ENCODE measurements around the gene PDE10A.
"Not testable (repeated sequence)": the region's sequence is repeated elsewhere in the genome, so short reads cannot be mapped to it uniquely, and the experiment has no call there.

PDE10A gene

DNA sequence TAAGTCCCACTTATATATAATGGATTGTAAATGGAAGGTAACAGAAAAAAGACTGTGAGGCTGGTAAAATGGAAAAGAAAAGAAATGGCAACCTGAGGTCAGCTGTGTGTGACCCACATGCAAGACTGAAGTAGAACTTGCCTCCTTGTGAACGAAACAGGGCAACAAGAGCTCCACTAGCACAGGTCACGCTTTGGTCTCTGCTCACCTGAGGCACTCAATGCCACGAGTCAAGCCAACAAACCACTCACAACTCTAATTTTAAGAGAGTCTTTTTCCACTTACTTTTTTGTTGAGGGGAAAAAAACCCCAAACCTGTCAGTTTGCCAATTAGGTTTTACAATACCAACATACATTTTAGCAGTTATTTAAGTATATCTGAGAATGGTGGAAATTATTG is 65.2 kb downstream of the PDE10A start:
- no peak overlapping the region for H3K4me3 ChIP-seq (ENCODE audit: low read depth, low read length)
- DNase-seq (ENCODE audit: low read depth) = no peak
- TF ChIP-seq, protein P1, sequence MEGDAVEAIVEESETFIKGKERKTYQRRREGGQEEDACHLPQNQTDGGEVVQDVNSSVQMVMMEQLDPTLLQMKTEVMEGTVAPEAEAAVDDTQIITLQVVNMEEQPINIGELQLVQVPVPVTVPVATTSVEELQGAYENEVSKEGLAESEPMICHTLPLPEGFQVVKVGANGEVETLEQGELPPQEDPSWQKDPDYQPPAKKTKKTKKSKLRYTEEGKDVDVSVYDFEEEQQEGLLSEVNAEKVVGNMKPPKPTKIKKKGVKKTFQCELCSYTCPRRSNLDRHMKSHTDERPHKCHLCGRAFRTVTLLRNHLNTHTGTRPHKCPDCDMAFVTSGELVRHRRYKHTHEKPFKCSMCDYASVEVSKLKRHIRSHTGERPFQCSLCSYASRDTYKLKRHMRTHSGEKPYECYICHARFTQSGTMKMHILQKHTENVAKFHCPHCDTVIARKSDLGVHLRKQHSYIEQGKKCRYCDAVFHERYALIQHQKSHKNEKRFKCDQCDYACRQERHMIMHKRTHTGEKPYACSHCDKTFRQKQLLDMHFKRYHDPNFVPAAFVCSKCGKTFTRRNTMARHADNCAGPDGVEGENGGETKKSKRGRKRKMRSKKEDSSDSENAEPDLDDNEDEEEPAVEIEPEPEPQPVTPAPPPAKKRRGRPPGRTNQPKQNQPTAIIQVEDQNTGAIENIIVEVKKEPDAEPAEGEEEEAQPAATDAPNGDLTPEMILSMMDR (IDR thresholded peaks at IDR 0.05; ENCODE audit: control insufficient read depth, extremely low read depth, insufficient read depth) = no peak

DNA sequence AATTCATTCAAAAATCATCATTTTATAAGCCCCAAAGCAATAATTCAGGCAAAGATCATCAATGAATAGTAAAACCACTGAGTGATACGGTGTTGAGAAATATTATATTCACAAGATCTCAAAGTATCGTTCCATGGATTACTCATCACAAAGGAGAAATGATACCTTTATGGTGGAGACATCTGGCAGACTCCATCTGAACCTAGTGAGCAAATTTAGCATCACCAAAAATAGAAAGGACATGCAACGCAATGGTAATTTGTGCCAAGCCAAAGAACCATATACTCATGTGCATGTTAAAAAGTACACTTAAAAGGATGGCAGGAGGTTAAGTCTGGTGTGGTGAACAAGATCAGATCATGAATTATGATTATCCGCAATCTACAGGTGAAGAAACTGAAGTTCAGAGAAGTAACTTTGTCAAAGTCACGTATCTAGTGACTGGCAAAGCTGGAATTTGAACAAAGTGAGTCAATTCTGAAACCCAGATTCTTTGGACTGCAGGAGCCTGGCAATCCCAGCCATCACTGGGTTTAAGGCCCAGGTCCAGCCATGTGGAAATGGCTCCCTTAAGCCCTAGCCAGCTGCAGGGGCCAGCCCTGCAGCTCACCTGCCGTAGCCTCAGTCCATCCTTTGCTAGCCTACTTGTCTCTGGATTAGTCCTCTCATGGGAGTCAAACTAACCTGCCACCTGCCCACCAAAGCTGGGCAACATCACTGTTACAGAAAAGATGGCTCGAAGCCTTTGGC is 68.3 kb downstream of the PDE10A start:
- DNase-seq (ENCODE audit: low read depth) = no peak
- TF ChIP-seq, protein P1 (IDR thresholded peaks at IDR 0.05; ENCODE audit: control insufficient read depth, extremely low read depth, insufficient read depth) = no peak
- H3K4me3 ChIP-seq (ENCODE audit: low read depth, low read length) = no peak overlapping the region

DNA sequence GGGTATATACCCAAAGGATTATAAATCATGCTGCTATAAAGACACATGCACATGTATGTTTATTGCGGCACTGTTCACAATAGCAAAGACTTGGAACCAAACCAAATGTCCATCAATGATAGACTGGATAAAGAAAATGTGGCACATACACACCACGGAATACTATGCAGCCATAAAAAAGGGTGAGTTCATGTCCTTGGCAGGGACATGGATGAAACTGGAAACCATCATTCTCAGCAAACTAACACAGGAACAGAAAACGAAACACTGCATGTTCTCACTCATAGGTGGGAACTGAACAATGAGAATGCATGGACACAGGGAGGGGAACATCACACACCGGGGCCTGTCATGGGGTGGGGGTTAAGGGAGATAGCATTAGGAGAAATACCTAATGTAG is 70.1 kb downstream of the PDE10A start:
- DNase-seq (ENCODE audit: low read depth); H3K4me3 ChIP-seq (ENCODE audit: low read depth, low read length): not testable (repeated sequence)

DNA sequence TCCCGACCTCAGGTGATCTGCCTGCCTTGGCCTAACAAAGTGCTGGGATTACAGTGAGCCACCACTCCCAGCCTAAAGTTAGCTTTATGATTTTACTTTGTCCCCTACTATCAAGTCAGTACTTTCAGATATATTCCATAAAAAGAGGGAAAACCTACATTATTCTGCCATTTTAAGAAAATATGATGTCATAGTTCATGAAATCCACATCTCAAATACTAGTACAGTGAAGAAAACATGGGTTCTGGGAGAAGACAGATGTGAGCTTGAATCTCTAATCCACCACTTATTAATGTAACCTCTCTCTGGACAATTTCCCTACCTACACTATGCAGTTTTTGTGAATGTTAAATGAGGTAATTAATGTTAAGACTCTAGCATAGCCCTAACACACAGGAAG is 74.5 kb downstream of the PDE10A start:
- no peak for DNase-seq (ENCODE audit: low read depth)
- TF ChIP-seq, protein P1 (IDR thresholded peaks at IDR 0.05; ENCODE audit: control insufficient read depth, extremely low read depth, insufficient read depth) = no peak
- no peak overlapping the region for H3K4me3 ChIP-seq (ENCODE audit: low read depth, low read length)

DNA sequence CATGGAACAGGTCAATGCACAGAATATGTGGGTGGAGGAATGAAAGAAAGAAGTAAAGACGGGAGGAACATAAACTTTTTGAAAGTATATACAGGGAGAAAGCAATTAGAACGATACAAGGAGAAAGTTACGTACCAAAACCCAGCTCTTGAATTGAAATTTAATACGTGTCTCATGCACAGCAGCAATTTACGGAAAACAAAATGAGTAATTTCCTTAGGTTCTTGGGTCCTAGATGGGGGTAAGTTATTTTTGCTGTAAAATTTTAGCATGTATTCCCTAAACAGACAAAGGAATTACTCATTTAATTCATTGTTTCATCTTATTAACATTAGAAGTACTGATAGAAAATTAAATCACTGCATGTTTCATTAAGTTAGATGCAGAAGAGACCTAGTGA is 75.8 kb downstream of the PDE10A start:
- H3K4me3 ChIP-seq (ENCODE audit: low read depth, low read length) = no peak overlapping the region
- no peak for DNase-seq (ENCODE audit: low read depth)
- TF ChIP-seq, protein P1 (IDR thresholded peaks at IDR 0.05; ENCODE audit: control insufficient read depth, extremely low read depth, insufficient read depth) = no peak

DNA sequence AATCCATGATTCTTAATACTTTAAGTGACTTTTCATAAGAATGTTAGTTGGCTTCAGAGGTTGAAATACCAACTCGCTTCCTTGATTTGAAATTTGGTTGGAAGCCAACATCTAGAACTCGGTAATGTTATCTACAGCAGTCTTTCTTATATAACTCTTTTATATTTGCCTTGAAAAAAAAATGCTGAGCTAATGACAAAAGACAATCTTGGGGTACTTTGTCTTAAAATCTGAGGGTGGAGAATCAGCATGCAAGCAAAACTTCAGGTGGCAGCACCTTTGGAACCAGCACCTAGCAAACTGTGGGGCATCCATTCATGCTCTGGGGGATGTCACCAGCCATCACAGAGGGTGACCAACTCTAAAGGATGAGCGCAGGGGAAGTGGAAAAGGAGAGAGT is 76.3 kb downstream of the PDE10A start:
- TF ChIP-seq, protein P1 (IDR thresholded peaks at IDR 0.05; ENCODE audit: control insufficient read depth, extremely low read depth, insufficient read depth) = no peak
- H3K4me3 ChIP-seq (ENCODE audit: low read depth, low read length) = no peak overlapping the region
- DNase-seq (ENCODE audit: low read depth) = no peak

DNA sequence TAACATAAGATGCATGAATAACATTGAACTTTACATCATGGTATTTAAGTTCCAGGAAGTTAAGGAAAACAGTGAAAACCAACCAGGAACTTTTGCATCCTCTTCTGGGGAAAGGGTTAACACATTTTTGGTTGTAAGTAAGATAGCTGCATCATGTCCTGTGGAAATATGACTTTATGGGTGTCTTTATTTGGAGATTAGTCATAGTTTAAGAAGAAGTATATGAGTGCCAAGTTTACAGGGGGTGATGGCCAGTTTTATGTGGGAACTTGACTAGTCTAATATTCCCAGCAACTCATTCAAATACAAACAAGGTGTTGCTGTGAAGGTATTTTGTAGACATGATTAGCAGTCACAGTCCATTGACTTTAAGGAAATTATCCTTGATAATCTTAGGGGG is 78.0 kb downstream of the PDE10A start:
- no peak overlapping the region for H3K4me3 ChIP-seq (ENCODE audit: low read depth, low read length)
- peak; percentile 38 for DNase-seq (ENCODE audit: low read depth)
- TF ChIP-seq, protein P1 (IDR thresholded peaks at IDR 0.05; ENCODE audit: control insufficient read depth, extremely low read depth, insufficient read depth) = no peak

Measured in LNCaP clone FGC (cell line).